ENCODE measurements around the gene SLC12A6.

The SLC12A6 gene

GRCh38 chr15:34252545-34252944 lies 85.0 kb downstream of the SLC12A6 start:
- ChIA-PET CTCF (interaction anchor here (1.5 kb wide), 1 partner anchor 11 kb away, joined by 12 read pairs; no protein-coding TSS in a partner anchor), POLR2A (no interaction called here)
- no peaks in the 10 kb centered on the region for H3K4me1 ChIP-seq (ENCODE audit: control insufficient read depth, insufficient read depth, low read length)
- no peaks in the 10 kb centered on the region for H3K9me3 ChIP-seq (ENCODE audit: control insufficient read depth, insufficient read depth, low read depth, low read length)
- no peak for TF ChIP-seq KLF16 (tag by site-specific recombination; IDR thresholded peaks at IDR 0.05)
- no peak for TF ChIP-seq ZNF514 (tag by site-specific recombination; IDR thresholded peaks at IDR 0.05)
- no peak for TF ChIP-seq HOXC10 (CRISPR knock-in tag; IDR thresholded peaks at IDR 0.05)
- no peak for TF ChIP-seq PBX3 (CRISPR knock-in tag; IDR thresholded peaks at IDR 0.05)
- no peak for TF ChIP-seq SP7 (tag by site-specific recombination; IDR thresholded peaks at IDR 0.05)
- no peak overlapping the region for H3K4me3 ChIP-seq (ENCODE audit: low read depth, low read length)
- peaks cover 0 to 32% of the 10 kb centered on the region in 2 experiments; a peak in 2 of 3 replicates for H3K36me3 ChIP-seq (ENCODE audit: control insufficient read depth in 2 of 2, insufficient read depth in 1 of 2, low read length in 2 of 2)
- H3K27ac ChIP-seq (ENCODE audit: extremely low read depth, low read depth, low read length), result no peak overlapping the region

GRCh38 chr15:34248190-34248589 lies 89.4 kb downstream of the SLC12A6 start:
- Histone ChIP-seq H3K4me3 (ENCODE audit: low read depth, low read length) (no peak overlapping the region), H3K4me1 (ENCODE audit: control insufficient read depth, insufficient read depth, low read length) (no peaks in the 10 kb centered on the region), H3K27ac (ENCODE audit: extremely low read depth, low read depth, low read length) (no peak overlapping the region), H3K36me3 (ENCODE audit: control insufficient read depth in 2 of 2, insufficient read depth in 1 of 2, low read length in 2 of 2) (peaks cover 0 to 28% of the 10 kb centered on the region in 2 experiments; a peak in 2 of 3 replicates), H3K9me3 (ENCODE audit: control insufficient read depth, insufficient read depth, low read depth, low read length) (no peaks in the 10 kb centered on the region)
- ChIA-PET CTCF (interaction anchor here (0.7 kb wide), 1 partner anchor 140 kb away, joined by 3 read pairs; no protein-coding TSS in a partner anchor), POLR2A (no interaction called here)
- TF ChIP-seq ZSCAN5A (tag by site-specific recombination; IDR thresholded peaks at IDR 0.05), result no peak
- TF ChIP-seq RBAK (tag by site-specific recombination; IDR thresholded peaks at IDR 0.05), result no peak
- TF ChIP-seq ZBTB21 (tag by site-specific recombination; IDR thresholded peaks at IDR 0.05), result no peak
- no peak for TF ChIP-seq HOXC10 (CRISPR knock-in tag; IDR thresholded peaks at IDR 0.05)
- TF ChIP-seq ZNF398 (tag by site-specific recombination; IDR thresholded peaks at IDR 0.05), result no peak
- no peak for TF ChIP-seq ZNF16 (tag by site-specific recombination; IDR thresholded peaks at IDR 0.05; ENCODE audit: low read depth)
- no peak for TF ChIP-seq ZNF423 (tag by site-specific recombination; IDR thresholded peaks at IDR 0.05)
- no peak for TF ChIP-seq ZNF530 (tag by site-specific recombination; IDR thresholded peaks at IDR 0.05; ENCODE audit: low read depth)
- no peak for TF ChIP-seq BCL6B (tag by site-specific recombination; IDR thresholded peaks at IDR 0.05)
- TF ChIP-seq ZNF433 (tag by site-specific recombination; IDR thresholded peaks at IDR 0.05; ENCODE audit: low read depth), result no peak
- no peak for TF ChIP-seq WT1 (tag by site-specific recombination; IDR thresholded peaks at IDR 0.05)
- TF ChIP-seq ELK4 (IDR thresholded peaks at IDR 0.05; ENCODE audit: borderline replicate concordance, low read depth, low read length), result no peak
